ENCODE measurements around the gene RCOR3. TPM values are rescaled to one million over a fixed set of nuclear protein-coding genes. Genes with fewer than 3 reads are reported as not detected.

RCOR3 gene
- total and polyA plus RNA-seq, 2 of the 8 experiments (the other 6 are each of a cell fraction or from before 2014, with no cell fraction given): 21.4 to 36.3 TPM

GRCh38 chr1:211332830-211333229, 73.7 kb downstream of the RCOR3 start:
- no peak overlapping the region for H3K18ac ChIP-seq (ENCODE audit: extremely low read depth, low read length)
- H2BK5ac ChIP-seq (ENCODE audit: low read depth, low read length): no peak overlapping the region
- no peak overlapping the region for H4K91ac ChIP-seq (replicated peaks; ENCODE audit: insufficient read length, low read length)
- no peaks in the 10 kb centered on the region for H3K23me2 ChIP-seq (ENCODE audit: low read depth, low read length)
- H2BK20ac ChIP-seq (ENCODE audit: low read length): no peak overlapping the region
- no peak overlapping the region for H3K9ac ChIP-seq (replicated peaks in 1 of 4; ENCODE audit: extremely low read depth in 1 of 4, low read depth in 3 of 4, low read length in 3 of 4)
- H3K27ac ChIP-seq (ENCODE audit: low read depth, low read length): no peak overlapping the region
- no peak overlapping the region for H2AK5ac ChIP-seq (ENCODE audit: low read depth, low read length)
- H3K79me1 ChIP-seq (ENCODE audit: low read depth, low read length): peaks cover 17% of the 10 kb centered on the region
- H4K5ac ChIP-seq (ENCODE audit: insufficient read length, low read depth, low read length): no peak overlapping the region
- no peak overlapping the region for H3K4me2 ChIP-seq (ENCODE audit: insufficient read depth in 1 of 2, low read depth in 2 of 2, low read length in 2 of 2)
- no peak overlapping the region for H2BK15ac ChIP-seq (ENCODE audit: low read length)
- peaks cover 0 to 9% of the 10 kb centered on the region in 2 experiments for H4K20me1 ChIP-seq (replicated peaks in 1 of 2; ENCODE audit: control insufficient read depth in 1 of 2, insufficient read depth in 2 of 2, low read length in 2 of 2)
- no peaks in the 10 kb centered on the region; a peak in 3 of 7 replicates for H3K27me3 ChIP-seq (replicated peaks in 1 of 4; ENCODE audit: control insufficient read depth in 3 of 4, extremely low read depth in 1 of 4, insufficient read depth in 3 of 4, low read length in 3 of 4)
- no peak for DNase-seq (ENCODE audit: low read depth in 1 of 2, low spot score in 2 of 2)
- H3K56ac ChIP-seq (replicated peaks; ENCODE audit: insufficient read length, low read depth, low read length): no peak overlapping the region
- H3K4ac ChIP-seq (replicated peaks; ENCODE audit: insufficient read length, low read depth, low read length): no peak overlapping the region
- no peak overlapping the region for H2BK120ac ChIP-seq (replicated peaks; ENCODE audit: low read depth, low read length)
- H3K9me3 ChIP-seq (ENCODE audit: insufficient read depth in 2 of 2, low read depth in 1 of 2, low read length in 1 of 2): no peaks in the 10 kb centered on the region
- H4K8ac ChIP-seq (ENCODE audit: extremely low read depth, insufficient read depth, low read length): no peak overlapping the region
- WGBS, 2 experiments (ENCODE audit: extremely low coverage in 1 of 2, insufficient coverage in 1 of 2, insufficient read length in 1 of 2, insufficient replicate concordance in 2 of 2, low coverage in 1 of 2, low lambda C conversion rate in 2 of 2, missing lambda C conversion rate in 1 of 2): 91% methylated on average over 2 of the region's 2 CpGs; no CpG with 5 or more reads in 1 of the 2 experiments
- no peak overlapping the region for H2AFZ ChIP-seq (ENCODE audit: low read length)
- CTCF ChIA-PET (ENCODE audit: partially characterized antibody): interaction anchor here (1.0 to 1.5 kb wide), 6 partner anchors 8 to 182 kb away, joined by 3 to 4 read pairs (median 4); no protein-coding TSS in a partner anchor
- POLR2A ChIA-PET (ENCODE audit: partially characterized antibody): no interaction called here
- H2BK12ac ChIP-seq (ENCODE audit: low read depth, low read length): no peak overlapping the region; the same call in 1 of the 2 replicates
- H3K23ac ChIP-seq (ENCODE audit: insufficient read length): no peak overlapping the region
- peaks cover 0 to 83% of the 10 kb centered on the region in 2 experiments; a peak in 2 of 4 replicates for H3K79me2 ChIP-seq (ENCODE audit: control insufficient read depth in 1 of 2, insufficient read depth in 2 of 2, low read length in 2 of 2)
- no peaks in the 10 kb centered on the region for H3K36me3 ChIP-seq (ENCODE audit: control insufficient read depth in 2 of 4, insufficient read depth in 4 of 4, low read length in 3 of 4)
- H3K4me1 ChIP-seq (replicated peaks in 1 of 4; ENCODE audit: control insufficient read depth in 3 of 4, insufficient read depth in 4 of 4, low read length in 3 of 4): peaks cover 11 to 28% (median 21%) of the 10 kb centered on the region in 4 experiments
- no peak overlapping the region for H3K14ac ChIP-seq (ENCODE audit: insufficient read length)
- H3K4me3 ChIP-seq (ENCODE audit: extremely low read depth in 1 of 4, insufficient read depth in 2 of 4, low read depth in 3 of 4, low read length in 4 of 4): no peak overlapping the region
- no peak for FAIRE-seq
- no peak for TF ChIP-seq EP300 (IDR thresholded peaks at IDR 0.05; ENCODE audit: borderline replicate concordance in 1 of 2, low read depth in 2 of 2, low read length in 2 of 2)
- TF ChIP-seq CREB1 (IDR thresholded peaks at IDR 0.05): no peak
- TF ChIP-seq SAP30 (IDR thresholded peaks at IDR 0.05; ENCODE audit: insufficient read depth, insufficient replicate concordance, low read length): no peak
- TF ChIP-seq USF2 (IDR thresholded peaks at IDR 0.05; ENCODE audit: low read length): no peak
- TF ChIP-seq EGR1 (IDR thresholded peaks at IDR 0.05; ENCODE audit: borderline replicate concordance, low read depth, low read length): no peak
